ENCODE data around the gene SLC25A21. TPM values are rescaled to one million over a fixed set of nuclear protein-coding genes. Genes with fewer than 3 reads are reported as not detected.

Gene SLC25A21
- total RNA-seq, 1 experiment from 2014 or later = 7.1 TPM

- Histone ChIP-seq H4K5ac (ENCODE audit: insufficient read length, low read depth, low read length) (no peak overlapping the region), H3K4me1 (ENCODE audit: insufficient read depth, low read length) (no peaks in the 10 kb centered on the region), H2BK120ac (ENCODE audit: low read depth, low read length, poor library complexity, severe bottlenecking) (no peak overlapping the region), H2AFZ (ENCODE audit: low read length) (no peak overlapping the region), H4K91ac (ENCODE audit: insufficient read length, low read depth, low read length) (no peak overlapping the region), H3K23me2 (ENCODE audit: insufficient read length, low read depth, low read length, poor library complexity, severe bottlenecking) (no peaks in the 10 kb centered on the region), H3K79me2 (ENCODE audit: insufficient read depth, low read length) (no peaks in the 10 kb centered on the region), H2BK15ac (ENCODE audit: low read depth, low read length) (no peak overlapping the region), H4K8ac (replicated peaks; ENCODE audit: insufficient read length, low read depth, low read length) (no peak overlapping the region), H3K23ac (ENCODE audit: insufficient read length, low read depth, low read length) (no peak overlapping the region), H3K56ac (ENCODE audit: insufficient read length, low read depth, low read length) (no peak overlapping the region), H3K27ac (ENCODE audit: insufficient read length, low read depth, low read length) (no peak overlapping the region), H3K27me3 (ENCODE audit: insufficient read depth, low read length) (no peaks in the 10 kb centered on the region), H3K9ac (ENCODE audit: extremely low read depth, insufficient read length, low read length) (no peak overlapping the region), H2AK5ac (ENCODE audit: insufficient read length, low read length) (no peak overlapping the region), H3T11ph (ENCODE audit: low read length) (no peak overlapping the region), H3K14ac (ENCODE audit: insufficient read depth, low read length) (no peak overlapping the region), H2BK20ac (ENCODE audit: low read depth, low read length, poor library complexity, severe bottlenecking) (no peak overlapping the region), H3K9me3 (ENCODE audit: control insufficient read depth, low read depth, low read length) (no peaks in the 10 kb centered on the region), H3K18ac (ENCODE audit: insufficient read length, low read depth, low read length) (no peak overlapping the region), H4K20me1 (ENCODE audit: control insufficient read depth, insufficient read depth, insufficient read length) (no peaks in the 10 kb centered on the region), H2BK5ac (ENCODE audit: insufficient read length, low read length) (no peak overlapping the region), H3K4ac (ENCODE audit: low read depth, low read length) (no peak overlapping the region), H3K79me1 (ENCODE audit: insufficient read depth, low read depth, low read length, poor library complexity, severe bottlenecking) (no peaks in the 10 kb centered on the region), H2BK12ac (ENCODE audit: insufficient read length, low read depth, low read length) (no peak overlapping the region), H3K4me2 (ENCODE audit: insufficient read depth, insufficient read length, low read length) (no peak overlapping the region)
- no CpG with 5 or more reads among the region's 7 CpGs for WGBS (ENCODE audit: extremely low coverage, insufficient read length, low lambda C conversion rate)
- H3K27me3 Mint-ChIP-seq (ENCODE audit: low read depth) = no peaks in the 10 kb centered on the region
- H3K9me3 Mint-ChIP-seq = no peaks in the 10 kb centered on the region
- H3K36me3 Mint-ChIP-seq (ENCODE audit: insufficient read depth in 1 of 3, low read depth in 3 of 3) = no peaks in the 10 kb centered on the region
- DNase-seq = no peak
- no peak for TF ChIP-seq CTCF (conservative IDR thresholded peaks at IDR 0.05)
- H3K4me1 Mint-ChIP-seq = peaks cover 22 to 30% of the 10 kb centered on the region in 2 experiments
- no peak overlapping the region for H3K4me3 Mint-ChIP-seq
- H3K27ac Mint-ChIP-seq = peak overlapping the region in 2 of 3 experiments; percentile 49 to 73; a peak in 3 of 7 replicates
Measured at GRCh38 chr14:36857136-36857535, 315.3 kb downstream of the SLC25A21 start.

All from H9 (cell line).